Activated T-helper 9 cell treated with anti-CD3 and anti-CD28 coated beads, Interleukin-2, amount 50 U/mL, for 16 hours (primary cell): ENCODE measurements around the gene RRBP1.

ENCODE experiments used
- DNase-seq: peaks from one replicate; pipeline ENCODE4 v3.0.0-alpha.2; 2020; ENCODE audit warnings: low read depth

Gene RRBP1

DNA sequence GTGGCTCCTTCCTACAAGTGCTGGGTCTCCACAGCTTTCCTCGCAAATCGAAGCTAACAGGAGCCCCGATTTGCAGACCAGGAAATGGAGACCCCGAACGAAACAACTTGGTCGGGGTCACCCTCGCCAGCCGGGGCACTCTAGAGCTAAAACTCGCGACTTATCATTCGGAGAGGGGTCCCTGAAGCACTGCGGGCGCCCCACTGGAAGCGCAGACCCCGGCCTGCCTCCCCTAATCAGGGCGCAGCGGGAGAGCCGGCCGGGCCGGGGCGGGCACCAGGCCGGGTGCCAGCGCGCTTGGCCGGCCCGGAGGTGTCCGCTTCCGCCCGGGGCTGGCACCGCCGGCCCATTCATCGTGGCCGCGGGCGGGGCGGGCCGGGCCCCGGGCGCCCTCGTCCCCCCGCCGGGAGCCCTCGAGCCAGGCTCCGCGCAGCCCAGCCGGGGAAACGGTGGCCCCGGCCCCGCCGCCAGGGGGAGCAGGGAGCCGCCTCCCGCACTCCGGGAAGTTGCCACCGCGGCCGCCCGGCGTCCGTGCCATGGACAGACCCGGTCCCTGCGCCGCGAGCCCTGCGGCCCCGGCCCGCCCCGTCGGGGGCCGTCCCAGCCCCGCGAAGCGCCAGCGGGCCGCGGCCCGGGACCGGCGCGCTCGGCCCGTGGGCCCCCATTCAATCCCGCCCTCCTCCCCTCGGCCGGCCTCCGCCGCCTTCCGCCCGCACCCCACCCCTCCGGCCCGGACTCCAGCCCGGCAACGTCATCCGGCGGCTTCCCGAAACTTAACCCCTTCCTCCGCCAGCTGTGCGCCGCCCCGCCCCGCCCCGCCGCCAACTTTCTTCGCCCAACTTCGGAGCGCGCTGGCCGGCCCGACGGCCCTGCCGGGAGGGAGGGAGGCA is 961 bp downstream of the RRBP1 start:
- DNase-seq, result peak; percentile 71

DNA sequence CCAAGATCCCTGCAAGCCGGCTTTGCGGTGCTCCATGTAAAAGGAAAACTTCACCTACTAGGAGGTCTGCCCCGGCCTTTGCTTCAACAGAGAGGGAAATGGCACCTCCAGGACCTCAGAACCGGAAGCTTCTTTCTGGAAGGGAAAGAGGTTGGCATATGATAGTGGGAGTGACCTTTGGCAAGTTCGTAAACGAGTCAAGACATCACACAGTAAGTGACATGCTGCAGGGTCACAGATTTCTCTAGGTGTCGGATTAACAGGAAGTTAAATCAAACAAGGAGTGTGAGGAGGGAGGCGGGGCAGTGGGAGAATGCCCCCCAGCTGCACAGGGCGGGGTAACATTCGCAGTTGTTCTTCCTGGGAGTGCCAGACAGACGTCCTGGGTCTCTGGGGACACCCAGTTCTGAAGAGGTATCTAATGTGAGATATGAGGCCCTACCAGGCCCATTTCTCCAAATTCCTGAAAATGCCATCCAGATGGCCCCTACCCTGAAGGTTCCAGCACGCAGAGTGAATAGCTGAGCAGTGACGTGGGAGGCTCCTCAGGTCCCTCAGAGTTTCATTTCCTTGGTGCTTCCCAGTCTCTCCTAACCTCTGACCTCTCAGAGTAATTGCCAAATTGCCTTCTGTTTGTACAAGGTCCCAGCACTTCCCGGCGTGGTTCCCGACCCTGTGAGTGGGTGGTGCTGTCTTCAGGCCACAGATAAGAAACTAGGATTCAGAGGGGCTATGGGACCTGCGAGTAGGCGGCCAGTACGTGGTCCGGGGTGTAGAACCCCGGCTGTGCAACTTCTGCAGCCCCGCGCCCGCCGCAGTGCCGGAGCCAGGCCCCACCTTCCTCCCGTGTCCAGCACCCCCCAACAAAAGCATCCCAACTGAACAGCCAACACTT is 1.9 kb downstream of the RRBP1 start:
- DNase-seq, result no peak

DNA sequence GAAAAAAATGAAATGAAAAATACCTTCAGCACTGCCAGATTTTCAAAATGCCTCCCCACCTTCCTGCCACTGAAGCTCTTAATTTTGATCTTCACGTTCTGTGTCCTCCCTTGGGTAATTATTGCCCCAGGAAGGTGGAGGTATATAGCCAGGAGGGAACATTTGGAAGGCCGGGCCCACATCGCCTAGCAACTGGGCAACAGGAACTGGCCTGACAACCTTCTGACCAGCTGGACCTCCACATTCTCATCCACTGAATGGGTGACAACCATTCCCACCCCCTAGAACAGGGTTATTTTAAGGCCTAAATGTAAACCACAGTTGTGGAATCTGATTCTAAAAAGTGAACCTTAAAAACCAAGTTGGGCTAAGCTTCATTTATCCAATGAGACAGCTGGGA is 3.2 kb downstream of the RRBP1 start:
- DNase-seq, result no peak

DNA sequence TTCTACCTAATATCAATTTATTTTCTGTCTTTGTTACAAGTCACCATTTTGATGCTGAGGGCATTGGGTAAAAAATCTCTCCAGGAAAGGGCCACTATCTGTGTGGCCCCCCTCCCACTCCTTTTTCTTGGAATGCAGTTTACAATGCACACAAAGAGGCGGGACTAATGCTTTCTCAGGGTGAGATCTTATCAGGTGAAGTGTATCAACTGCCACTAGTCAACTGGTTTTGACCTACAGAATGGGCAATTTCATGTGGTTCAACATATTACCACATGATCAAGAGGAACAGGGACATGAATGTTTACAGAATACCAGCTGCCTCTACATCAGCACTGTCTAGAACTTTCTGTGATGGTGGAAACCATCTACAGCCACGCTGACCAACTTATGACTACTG is 3.7 kb downstream of the RRBP1 start:
- DNase-seq, result no peak

DNA sequence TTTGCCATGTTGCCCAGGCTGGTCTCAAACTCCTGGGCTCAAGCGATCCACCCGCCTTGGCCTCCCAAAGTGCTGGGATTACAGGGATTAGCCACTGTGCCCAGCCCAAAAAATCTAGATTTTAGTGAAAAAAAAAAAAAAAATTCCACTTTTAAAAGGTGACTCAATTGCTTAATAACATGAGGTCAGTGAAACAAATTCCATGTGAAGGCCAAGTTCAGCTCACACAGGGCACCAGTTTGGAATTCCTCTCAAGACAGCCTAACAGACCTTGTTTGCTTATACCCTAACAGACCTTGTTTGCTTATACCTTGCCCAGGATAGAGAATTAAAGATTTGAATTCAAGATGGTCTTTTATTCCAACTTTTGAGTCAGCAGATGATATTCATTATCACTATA is 5.1 kb downstream of the RRBP1 start:
- no peak for DNase-seq

DNA sequence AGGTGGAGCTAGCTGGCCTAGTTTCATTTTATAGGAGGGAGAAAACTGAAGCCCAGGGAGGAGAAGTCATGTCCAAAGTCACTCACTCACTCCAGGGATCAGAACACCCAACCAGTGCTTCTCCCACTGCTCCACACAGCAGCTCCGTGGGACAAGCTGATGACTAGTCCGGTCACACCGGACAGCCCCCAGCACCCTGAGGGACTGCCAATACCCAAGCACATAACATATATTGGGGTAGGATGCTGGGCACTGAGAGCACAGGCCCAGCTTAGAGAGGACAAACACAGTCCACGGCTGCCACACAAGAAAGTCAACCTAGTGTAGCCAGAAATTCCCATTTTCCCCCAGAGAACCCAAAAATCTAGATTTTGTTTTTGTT is 5.7 kb downstream of the RRBP1 start:
- DNase-seq, result no peak

DNA sequence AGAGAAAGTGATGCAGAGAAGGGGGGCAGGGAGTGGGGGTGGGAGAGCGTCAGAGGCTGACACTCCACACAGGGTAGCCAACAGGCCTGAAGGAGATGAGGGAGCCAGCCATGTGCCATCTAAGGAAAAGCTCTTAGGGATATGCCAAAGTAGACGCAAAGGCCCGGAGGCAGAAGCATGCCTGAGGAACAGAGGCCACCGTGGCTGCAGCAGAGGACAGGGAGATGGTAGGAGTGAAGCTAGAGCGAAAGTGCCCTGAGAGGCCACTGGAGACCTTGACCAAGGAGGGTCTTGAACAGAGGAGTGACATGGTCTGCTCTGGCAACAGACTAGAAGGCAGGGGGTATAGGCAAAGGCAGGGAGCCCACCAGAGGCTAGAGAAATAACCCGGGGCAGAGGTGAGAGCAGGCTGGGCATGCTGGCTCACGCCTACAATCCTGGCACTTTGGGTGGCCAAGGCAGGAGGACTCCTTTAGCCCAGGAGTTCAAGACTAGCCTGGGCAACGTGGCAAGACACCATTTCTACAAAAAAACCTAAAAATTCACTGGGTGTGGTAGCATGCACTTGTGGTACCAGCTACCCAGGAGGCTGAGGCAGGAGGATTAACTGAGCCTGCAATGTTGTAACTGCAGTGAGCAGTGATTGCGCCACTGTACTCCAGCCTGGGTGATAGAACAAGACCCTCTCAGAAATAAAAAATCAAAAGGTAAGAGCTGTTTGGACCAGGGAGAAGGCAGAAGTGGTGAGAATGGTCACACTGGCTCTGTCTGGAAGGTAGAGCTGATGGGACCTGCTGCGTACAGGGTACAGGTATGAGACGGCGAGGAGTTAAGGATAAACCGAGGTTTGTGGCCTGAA is 6.3 kb downstream of the RRBP1 start:
- no peak for DNase-seq

DNA sequence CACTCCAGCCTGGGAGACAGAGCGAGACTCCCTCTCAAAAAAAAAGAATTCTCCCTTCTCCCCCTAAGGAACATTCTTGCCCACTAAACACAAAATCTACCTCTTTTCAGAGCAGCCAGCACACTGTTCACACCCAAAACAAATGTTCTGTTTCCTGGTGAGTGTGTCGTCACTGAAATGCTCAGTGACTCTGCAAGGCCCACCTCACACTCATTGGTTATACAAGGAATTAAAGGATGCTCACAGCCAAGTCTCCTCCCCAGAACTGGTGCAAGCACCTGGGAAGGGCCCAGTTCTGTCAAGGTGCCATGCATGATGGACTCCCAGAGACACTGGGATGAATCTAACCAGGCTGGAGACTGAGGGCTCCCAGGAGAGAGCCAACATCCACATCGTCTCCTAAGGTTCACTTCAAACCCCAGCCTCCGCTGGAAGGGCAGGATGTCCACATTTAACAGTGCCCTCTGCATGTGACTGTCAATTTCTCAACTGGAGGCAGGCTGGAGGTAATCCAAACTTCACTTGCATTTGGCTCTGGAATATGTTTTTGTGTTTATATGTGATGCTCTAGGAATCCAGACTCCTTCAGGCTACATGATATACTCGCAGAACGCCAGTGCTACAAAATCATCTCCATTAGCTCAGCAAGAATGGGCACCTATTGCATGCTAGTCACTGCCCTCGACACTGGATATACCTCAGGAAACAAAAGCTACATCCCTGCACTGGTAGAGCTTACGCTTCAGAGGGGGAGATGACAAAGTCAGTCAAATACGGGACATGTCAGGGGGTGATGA is 7.1 kb downstream of the RRBP1 start:
- no peak for DNase-seq

DNA sequence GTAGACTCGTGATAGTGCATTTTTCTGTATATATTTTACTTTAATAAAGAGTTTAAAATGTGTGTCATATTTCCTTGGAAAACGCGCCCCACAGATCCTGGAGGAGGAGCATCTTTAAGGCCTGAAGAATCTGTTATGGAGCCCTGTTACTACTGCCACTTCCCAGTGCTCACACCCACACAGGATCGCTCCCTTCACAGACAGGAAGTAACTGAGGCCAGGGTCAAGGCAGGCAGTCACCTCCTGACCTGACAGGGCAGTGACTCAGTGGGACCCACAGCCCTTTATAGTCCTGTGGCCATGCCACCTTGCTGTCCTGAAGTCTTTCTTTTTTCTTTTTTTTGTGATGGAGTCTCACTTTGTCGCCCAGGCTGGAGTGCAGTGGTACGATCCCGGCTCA is 9.0 kb downstream of the RRBP1 start:
- no peak for DNase-seq

DNA sequence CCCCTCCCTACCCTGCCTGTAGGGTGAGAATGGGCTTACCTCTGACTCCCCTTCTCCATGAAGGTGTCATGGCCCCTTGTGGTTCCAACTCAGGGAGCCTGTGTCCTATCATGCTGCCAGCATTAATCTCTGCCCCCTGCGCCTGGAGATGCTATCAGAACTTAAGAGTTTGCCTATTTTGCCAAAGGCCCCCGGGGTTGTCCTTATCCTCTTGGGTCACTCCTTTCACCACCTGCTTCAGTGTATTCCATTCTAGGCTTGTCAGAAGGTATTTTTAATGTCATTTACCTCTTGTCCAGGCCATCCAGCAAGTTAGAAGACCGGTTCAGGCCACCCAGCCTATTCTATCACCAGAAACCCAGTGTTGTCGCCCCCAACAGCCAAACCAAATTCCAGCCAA is 10.5 kb downstream of the RRBP1 start:
- no peak for DNase-seq

DNA sequence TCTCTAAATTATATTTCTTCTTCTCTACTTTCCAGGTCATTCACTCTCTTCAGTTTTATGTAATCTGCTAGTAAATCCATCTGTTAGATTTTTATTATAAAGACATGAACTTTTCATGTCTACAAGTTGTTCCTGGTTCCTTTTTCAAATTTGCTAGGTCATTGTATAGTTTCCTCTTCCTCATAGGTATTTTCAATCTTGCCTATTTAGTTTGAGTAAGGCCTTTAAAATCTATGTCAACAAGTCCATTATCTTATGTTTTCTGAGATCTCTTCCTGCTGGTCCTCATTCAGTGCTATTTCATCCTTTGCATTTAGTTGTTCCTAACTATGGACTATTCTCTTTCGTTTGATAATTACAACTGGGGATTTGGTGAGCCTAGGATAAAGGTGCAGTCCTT is 11.0 kb downstream of the RRBP1 start:
- no peak for DNase-seq

DNA sequence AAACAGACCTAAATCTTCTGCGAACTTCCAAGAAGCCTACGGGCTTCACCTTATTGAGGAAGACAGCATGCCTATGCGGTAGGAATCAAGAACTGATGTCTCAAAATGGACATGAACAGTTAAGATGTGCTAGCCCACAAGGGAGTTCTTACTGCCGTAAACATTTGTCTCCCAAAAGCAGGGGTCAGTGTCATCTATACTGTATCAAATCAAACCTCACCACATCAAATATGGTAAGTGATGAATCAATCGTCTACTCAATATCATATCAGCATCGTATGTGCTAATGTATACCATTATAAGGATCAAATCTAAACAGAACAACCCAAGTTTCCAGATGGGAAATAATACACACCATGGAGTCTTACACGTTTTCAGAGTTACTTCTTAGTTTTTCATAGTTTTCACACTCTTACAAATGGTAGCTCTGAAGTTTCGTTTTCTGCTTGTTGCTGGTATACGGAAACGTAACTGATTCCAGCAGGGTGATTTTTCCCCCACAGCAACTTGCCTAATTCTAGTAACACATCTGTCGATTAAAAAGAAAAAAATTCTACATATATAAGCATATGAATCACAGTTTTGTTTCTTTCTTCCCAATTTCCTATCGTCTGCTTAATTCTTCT is 12.6 kb downstream of the RRBP1 start:
- no peak for DNase-seq

DNA sequence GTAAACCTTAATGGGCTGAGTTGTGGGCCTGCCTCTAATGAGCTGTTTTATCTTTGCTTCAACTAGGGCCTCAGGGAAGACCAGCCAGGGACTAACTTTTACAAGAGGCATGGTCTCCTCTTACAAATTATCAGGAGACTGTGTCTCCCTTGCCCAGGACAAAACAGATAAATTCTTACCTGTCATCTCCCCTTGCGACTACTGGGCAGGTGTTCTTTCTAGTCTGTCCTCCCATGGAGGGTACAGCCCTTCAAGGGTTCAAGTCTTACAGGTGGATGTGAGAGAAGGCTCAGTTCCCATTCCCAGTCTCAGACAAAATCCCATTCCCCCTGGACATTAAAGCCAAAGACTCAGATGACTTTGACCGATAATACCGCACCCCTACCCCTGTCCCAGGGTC is 13.6 kb downstream of the RRBP1 start:
- no peak for DNase-seq

DNA sequence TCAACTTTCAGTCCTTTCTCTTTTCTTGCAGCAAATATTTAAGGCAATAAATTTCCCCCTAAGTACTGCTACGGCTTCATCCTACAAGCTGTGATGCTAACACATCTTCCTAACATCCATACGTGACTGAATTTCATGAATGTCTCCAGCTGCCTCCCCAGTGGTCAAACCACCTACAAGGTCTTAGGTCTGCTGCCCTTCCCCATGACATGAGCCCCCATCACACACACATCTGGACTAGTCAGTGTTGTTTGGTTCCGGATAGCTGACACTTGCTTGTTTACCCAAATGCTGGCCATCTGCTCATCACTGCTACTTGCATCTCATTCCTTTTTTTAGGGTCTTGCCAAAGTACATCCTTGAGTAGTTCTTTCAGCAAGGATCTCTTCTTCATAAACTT is 14.6 kb downstream of the RRBP1 start:
- no peak for DNase-seq

DNA sequence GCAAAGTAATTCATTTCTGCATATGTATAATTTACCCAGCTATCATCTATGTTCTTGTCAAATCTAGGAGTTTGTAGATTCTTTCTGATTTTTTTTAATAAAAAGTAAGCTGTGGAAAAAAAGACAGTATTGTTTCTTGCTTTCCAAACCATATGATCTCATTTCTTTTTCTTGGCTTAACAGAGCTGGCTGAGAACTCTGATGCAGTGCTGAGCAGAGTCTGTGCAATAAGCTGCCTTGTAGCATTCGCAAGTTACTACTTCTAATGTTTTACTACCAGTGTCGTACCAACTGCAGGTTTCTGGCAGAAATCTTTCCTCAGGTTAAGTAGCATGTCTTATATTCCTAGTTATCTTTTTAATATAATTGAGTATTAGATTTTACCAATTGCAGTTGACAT is 15.6 kb downstream of the RRBP1 start:
- DNase-seq, result no peak

DNA sequence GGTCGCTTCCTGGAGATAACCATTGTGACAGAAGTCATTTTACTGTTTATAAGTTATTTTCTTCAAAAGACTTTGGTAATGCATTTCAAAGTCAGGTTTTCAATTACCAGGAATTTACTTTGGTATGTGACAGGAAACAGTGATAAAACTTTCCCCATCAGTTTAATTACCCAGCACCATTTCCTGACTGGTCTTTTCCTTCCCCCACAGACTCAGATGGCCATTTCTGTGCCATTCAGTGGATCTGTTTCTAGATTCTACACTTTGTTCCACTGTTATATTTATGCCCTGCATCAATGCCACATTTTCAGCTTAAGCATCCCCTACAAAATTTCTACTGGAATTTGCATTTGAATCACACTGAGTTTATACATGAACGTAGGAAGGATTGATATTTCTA is 16.3 kb downstream of the RRBP1 start:
- no peak for DNase-seq

DNA sequence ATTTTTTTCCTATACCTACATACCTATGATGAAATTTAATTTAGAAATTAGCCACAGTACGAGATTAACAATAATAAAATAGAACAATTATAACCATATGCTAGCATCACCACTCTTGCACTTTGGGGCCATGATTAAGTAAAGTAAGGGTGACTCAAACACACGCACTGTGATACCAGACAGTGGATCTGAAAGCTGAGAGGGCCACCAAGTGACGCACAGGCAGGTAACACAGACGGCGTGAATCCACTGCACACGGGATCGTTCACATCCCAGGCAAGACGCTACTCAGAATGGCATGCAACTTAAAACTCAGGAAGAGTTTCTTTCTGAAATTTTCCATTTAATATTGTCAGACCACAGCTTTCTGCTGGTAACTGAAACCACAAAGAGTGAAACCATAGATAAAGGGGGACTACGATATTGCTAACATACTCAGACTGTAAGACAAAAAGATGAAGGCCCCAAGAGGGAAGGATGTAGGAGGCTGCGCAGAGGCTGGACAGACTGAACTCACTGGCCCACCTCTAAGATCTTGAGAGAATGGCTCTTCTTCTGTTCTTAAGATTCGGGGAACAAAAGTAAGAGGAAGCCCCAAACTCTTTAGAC is 17.9 kb downstream of the RRBP1 start:
- no peak for DNase-seq

DNA sequence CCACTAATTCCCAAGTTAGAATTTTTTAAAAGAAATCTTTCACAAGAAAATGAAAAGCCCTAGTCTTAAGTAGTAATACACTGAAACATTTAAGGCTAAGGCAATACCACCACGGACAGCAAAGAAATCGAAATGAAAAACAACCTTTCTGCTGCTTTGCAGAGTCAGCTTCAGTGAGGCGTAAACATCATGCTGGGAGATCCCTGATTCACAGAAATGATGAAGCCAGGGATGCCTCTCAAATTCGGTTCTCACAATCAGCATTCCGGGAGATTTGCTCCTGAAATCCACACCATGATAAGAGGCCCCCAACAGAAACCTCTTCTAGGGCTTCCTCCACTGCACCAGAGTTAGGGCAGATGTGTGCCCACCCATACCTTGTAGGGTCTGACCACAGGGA is 18.6 kb downstream of the RRBP1 start:
- no peak for DNase-seq

DNA sequence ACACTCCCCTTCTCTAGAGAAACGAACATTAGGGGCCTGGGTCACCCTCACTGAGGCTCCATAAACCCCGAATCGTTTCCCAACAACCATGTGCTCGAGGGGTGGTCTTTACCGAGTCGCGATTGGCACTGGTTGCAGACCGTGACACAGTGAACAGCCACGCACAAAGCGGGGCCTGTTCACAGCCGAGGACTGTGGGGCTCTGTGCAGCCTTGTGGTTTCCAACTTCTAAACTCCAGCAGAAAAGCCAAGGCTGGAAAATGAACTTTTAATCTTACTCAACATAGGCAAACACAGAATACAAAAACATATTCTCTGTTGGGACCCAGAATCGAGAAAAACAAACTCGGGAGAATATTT is 19.0 kb downstream of the RRBP1 start:
- DNase-seq, result no peak

DNA sequence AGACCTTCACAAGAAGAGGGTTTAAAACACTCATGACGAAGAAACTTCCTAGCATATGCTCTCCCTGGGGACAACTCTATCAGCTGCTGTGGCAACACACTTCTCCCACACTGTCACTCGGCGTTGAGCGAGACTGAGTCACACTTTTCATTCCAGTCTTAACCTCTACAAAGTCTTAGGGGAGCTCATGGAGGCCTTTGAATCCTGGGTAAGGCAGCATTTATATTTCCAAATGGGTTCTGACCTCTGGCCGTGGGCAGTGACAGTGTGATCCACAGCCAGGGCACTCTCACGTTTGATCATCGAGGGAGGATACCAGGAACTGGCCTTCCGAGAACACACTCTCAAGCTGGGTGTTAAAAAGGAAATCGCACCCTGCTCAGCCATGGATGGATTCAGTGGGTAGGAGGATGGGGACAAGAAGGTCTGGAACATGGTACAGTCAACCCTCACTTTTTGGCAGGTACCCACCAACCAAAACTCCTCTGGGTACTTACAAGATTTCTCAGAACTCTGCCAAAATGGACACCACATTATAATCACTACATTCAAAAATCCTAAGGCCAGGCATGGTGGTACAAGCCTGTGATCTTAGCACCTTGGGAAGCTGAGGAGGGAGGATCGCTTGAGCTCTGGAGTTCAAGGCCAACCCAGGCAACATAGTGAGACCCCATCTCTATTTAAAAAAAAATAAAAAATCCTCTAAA is 19.6 kb downstream of the RRBP1 start:
- no peak for DNase-seq
